WI38 (cell line): ENCODE measurements around the gene VN1R5.

Experiments
- H3K4me3 ChIP-seq: 2 replicates; pipeline ENCODE4 v1.5.1; 2011; ENCODE audit warnings: low read depth, mild to moderate bottlenecking, control low read depth, low read length
- CTCF ChIP-seq: IDR thresholded peaks from 2 replicates; pipeline ENCODE4 v1.5.1; 2012; ENCODE audit warnings: low read depth, mild to moderate bottlenecking, control low read depth, low read length

Gene VN1R5

GRCh38 chr1:247296599-247297180 lies 40.8 kb downstream of the VN1R5 start:
- H3K4me3 ChIP-seq = no peak overlapping the region
- no peak for TF ChIP-seq CTCF

GRCh38 chr1:247297263-247298123 lies 41.6 kb downstream of the VN1R5 start:
- no peak overlapping the region for H3K4me3 ChIP-seq
- TF ChIP-seq CTCF = no peak

- TF ChIP-seq CTCF = no peak
- no peak overlapping the region for H3K4me3 ChIP-seq
These were observed 42.2 kb downstream of the VN1R5 start for GRCh38 chr1:247298124-247298481.

GRCh38 chr1:247298701-247299100 lies 42.8 kb downstream of the VN1R5 start:
- no peak for TF ChIP-seq CTCF
- H3K4me3 ChIP-seq = no peak overlapping the region

- no peak for TF ChIP-seq CTCF
- H3K4me3 ChIP-seq = no peak overlapping the region
These were observed 44.0 kb downstream of the VN1R5 start for GRCh38 chr1:247299723-247300381.

- no peak for TF ChIP-seq CTCF
- H3K4me3 ChIP-seq = no peak overlapping the region
These were observed 44.8 kb downstream of the VN1R5 start for GRCh38 chr1:247300491-247301175.

GRCh38 chr1:247301176-247301540 lies 45.3 kb downstream of the VN1R5 start:
- TF ChIP-seq CTCF = no peak
- H3K4me3 ChIP-seq = no peak overlapping the region
